ENCODE data around the gene TTLL10. TPM values are rescaled to one million over a fixed set of nuclear protein-coding genes. Genes with fewer than 3 reads are reported as not detected.

TTLL10 gene
- total RNA-seq, 3 donors from 2014 or later (not counting 1 experiment from before 2014, with no cell fraction given) = 0.23 to 1.7 (median 1.7) TPM

- Mint-ChIP-seq H3K36me3 (no peaks in the 10 kb centered on the region), H3K27me3 (ENCODE audit: low read depth in 2 of 2) (no peaks in the 10 kb centered on the region), H3K9me3 (peaks cover 0 to 7% of the 10 kb centered on the region in 2 donors), H3K4me1 (peaks cover 6 to 15% of the 10 kb centered on the region in 2 donors), H3K4me3 (no peak overlapping the region), H3K27ac (peak overlapping the region in 1 of 2 donors; percentile 93)
- intact Hi-C loops (cut with micrococcal nuclease) = no loop called here
- no peaks in the 10 kb centered on the region for H3K9me3 ChIP-seq (ENCODE audit: control insufficient read depth, insufficient read depth, low read length)
- no peak overlapping the region for H3K27ac ChIP-seq (ENCODE audit: low read length)
- H3K4me1 ChIP-seq (ENCODE audit: control insufficient read depth, insufficient read depth, low read length) = peaks cover 19% of the 10 kb centered on the region
- 93% methylated on average over 48 of the region's 48 CpGs for WGBS (ENCODE audit: insufficient coverage)
- DNase-seq (peak in 1 of 2 donors; percentile 19), ATAC-seq (no peak)
- no peaks in the 10 kb centered on the region for H3K36me3 ChIP-seq (ENCODE audit: control insufficient read depth, insufficient read depth, low read length)
- TF ChIP-seq, protein P1, sequence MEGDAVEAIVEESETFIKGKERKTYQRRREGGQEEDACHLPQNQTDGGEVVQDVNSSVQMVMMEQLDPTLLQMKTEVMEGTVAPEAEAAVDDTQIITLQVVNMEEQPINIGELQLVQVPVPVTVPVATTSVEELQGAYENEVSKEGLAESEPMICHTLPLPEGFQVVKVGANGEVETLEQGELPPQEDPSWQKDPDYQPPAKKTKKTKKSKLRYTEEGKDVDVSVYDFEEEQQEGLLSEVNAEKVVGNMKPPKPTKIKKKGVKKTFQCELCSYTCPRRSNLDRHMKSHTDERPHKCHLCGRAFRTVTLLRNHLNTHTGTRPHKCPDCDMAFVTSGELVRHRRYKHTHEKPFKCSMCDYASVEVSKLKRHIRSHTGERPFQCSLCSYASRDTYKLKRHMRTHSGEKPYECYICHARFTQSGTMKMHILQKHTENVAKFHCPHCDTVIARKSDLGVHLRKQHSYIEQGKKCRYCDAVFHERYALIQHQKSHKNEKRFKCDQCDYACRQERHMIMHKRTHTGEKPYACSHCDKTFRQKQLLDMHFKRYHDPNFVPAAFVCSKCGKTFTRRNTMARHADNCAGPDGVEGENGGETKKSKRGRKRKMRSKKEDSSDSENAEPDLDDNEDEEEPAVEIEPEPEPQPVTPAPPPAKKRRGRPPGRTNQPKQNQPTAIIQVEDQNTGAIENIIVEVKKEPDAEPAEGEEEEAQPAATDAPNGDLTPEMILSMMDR (IDR thresholded peaks at IDR 0.05) = no peak
- H3K4me3 ChIP-seq (ENCODE audit: low read length) = no peak overlapping the region
- H3K27me3 ChIP-seq (ENCODE audit: control insufficient read depth, insufficient read depth, low read length) = no peaks in the 10 kb centered on the region
Observed at GRCh38 chr1:1197551-1198422, 24.1 kb downstream of the TTLL10 start.

- no peaks in the 10 kb centered on the region for H3K36me3 ChIP-seq (ENCODE audit: control insufficient read depth, insufficient read depth, low read length)
- H3K36me3 Mint-ChIP-seq = no peaks in the 10 kb centered on the region
- H3K4me3 ChIP-seq (ENCODE audit: low read length) = no peak overlapping the region
- WGBS (ENCODE audit: insufficient coverage) = 93% methylated on average over 21 of the region's 23 CpGs
- H3K27me3 Mint-ChIP-seq (ENCODE audit: low read depth in 2 of 2) = no peaks in the 10 kb centered on the region
- H3K27ac Mint-ChIP-seq = peak overlapping the region in 1 of 2 donors; percentile 93
- no peak overlapping the region for H3K27ac ChIP-seq (ENCODE audit: low read length)
- no peaks in the 10 kb centered on the region for H3K9me3 ChIP-seq (ENCODE audit: control insufficient read depth, insufficient read depth, low read length)
- no peak for ATAC-seq
- no peaks in the 10 kb centered on the region for H3K27me3 ChIP-seq (ENCODE audit: control insufficient read depth, insufficient read depth, low read length)
- peaks cover 0 to 7% of the 10 kb centered on the region in 2 donors for H3K9me3 Mint-ChIP-seq
- peak in 1 of 2 donors; percentile 16 for DNase-seq
- TF ChIP-seq, protein P1 (IDR thresholded peaks at IDR 0.05) = no peak
- peaks cover 19% of the 10 kb centered on the region for H3K4me1 ChIP-seq (ENCODE audit: control insufficient read depth, insufficient read depth, low read length)
- H3K4me3 Mint-ChIP-seq = no peak overlapping the region
- intact Hi-C loops (cut with micrococcal nuclease) = no loop called here
- H3K4me1 Mint-ChIP-seq = peaks cover 6 to 15% of the 10 kb centered on the region in 2 donors
Observed at GRCh38 chr1:1198423-1199140, 24.9 kb downstream of the TTLL10 start.

DNA sequence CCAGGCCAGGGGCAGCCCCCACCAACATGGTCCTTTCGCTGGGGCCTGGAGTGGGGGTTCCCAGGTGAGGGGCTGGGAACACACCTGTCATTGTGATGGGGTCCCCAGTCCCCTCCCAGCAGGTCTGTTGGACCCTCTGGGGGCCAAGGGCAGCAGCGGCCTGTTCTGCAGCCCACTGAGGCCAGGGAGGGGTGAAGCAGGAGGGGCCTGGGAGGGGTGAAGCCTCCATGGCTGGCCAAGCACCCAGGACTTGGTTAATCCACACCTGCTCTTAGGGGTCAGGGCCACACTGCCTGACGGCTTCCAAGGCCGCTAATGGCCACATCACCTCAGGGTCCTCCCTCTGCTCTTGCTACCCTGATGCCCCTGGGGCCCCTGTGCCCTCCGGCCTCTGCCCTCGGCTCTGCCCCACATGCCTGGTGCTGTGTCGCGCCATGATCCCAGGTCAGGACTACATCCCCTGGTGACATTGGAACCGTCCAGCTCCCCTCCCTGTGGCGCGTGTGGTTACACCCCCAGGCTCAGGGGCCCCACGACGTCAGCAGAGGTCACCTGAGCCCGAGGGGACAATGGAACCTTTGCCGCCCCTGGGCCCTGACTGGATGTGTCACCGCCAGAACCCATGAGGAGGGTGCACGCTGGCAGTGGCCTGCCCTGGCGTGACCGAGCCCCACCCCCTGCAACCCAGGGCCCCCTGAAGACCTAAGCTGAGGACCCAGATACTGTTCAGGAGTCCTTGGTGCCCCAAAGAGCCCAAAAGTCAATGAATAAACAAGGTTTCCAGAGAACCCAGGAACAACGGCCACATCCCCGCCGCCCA, 25.7 kb downstream of the TTLL10 start:
- Histone ChIP-seq H3K4me3 (ENCODE audit: low read length) (no peak overlapping the region), H3K27me3 (ENCODE audit: control insufficient read depth, insufficient read depth, low read length) (no peaks in the 10 kb centered on the region), H3K27ac (ENCODE audit: low read length) (peak overlapping the region; percentile 83), H3K4me1 (ENCODE audit: control insufficient read depth, insufficient read depth, low read length) (peaks cover 19% of the 10 kb centered on the region), H3K36me3 (ENCODE audit: control insufficient read depth, insufficient read depth, low read length) (no peaks in the 10 kb centered on the region), H3K9me3 (ENCODE audit: control insufficient read depth, insufficient read depth, low read length) (no peaks in the 10 kb centered on the region)
- WGBS (ENCODE audit: insufficient coverage) = 86% methylated on average over 22 of the region's 22 CpGs
- DNase-seq (peak in 1 of 2 donors; percentile 24), ATAC-seq (no peak)
- Mint-ChIP-seq H3K4me1 (peaks cover 6 to 15% of the 10 kb centered on the region in 2 donors), H3K4me3 (peak overlapping the region; percentile 62), H3K36me3 (no peaks in the 10 kb centered on the region), H3K9me3 (peaks cover 0 to 7% of the 10 kb centered on the region in 2 donors), H3K27me3 (ENCODE audit: low read depth in 2 of 2) (no peaks in the 10 kb centered on the region), H3K27ac (peak overlapping the region; percentile 91 to 93)
- intact Hi-C loops (cut with micrococcal nuclease) = no loop called here
- TF ChIP-seq, protein P1 (IDR thresholded peaks at IDR 0.05) = no peak

Measured in natural killer cell (primary cell).